K562 (cell line): Measurements from ENCODE around the gene S100G. TPM values are rescaled to one million over a fixed set of nuclear protein-coding genes. Genes with fewer than 3 reads are reported as not detected.
A peak's percentile ranks its signal among the peaks of the same experiment; 100 is the strongest.

ENCODE experiments used
- ATAC-seq: fragments of 200-7000 bp; cut with Tn5 transposase; 3 replicates; pipeline ENCODE4 v1.9.1; 2020; ENCODE audit warnings: moderate library complexity
- BruUV-seq: library from RNA; stranded (reverse); fragments of 400-500 nt; replicated peaks from 2 replicates; lab custom pipeline; 2021; lab: Mats Ljungman, UMichigan
- CTCF ChIA-PET: fragments of 300-600 bp; formaldehyde crosslinking; extraction: SDS; loops from one replicate; lab custom pipeline; 2021; ENCODE audit warnings: low intra/inter-chr PET ratio; lab: Yijun Ruan, JAX
- POLR2A ChIA-PET: fragments of 300-600, 350-650 bp; sonication (Branson Sonifier 250); formaldehyde crosslinking; extraction: SDS; loops from one replicate; lab custom pipeline; 2021; ENCODE audit warnings: antibody characterized with exemption, inconsistent platforms; lab: Yijun Ruan, JAX
- DNase-seq, 4 experiments: peaks; one replicate each; pipeline versions ENCODE4 v3.0.0 to v3.0.0-alpha.2; 2011 to 2018; ENCODE audit warnings: low spot score in 3 of 4, mixed read lengths in 3 of 4; ENCODE audit errors: extremely low read depth in 1 of 4
- FAIRE-seq: peaks from 2 replicates; lab custom pipeline; 2011; peaks lifted over from hg19 to GRCh38; lab: Jason Lieb, UNC
- H2AFZ ChIP-seq: 2 replicates; pipeline ENCODE4 v1.6.0; 2011; ENCODE audit warnings: low read depth, low read length, control low read depth, inconsistent platforms
- H3K27ac ChIP-seq: fragments of 200-600 bp; 3 replicates; pipeline ENCODE4 v1.8.0; 2011; ENCODE audit warnings: low read depth, mild to moderate bottlenecking, control low read depth, inconsistent platforms, low read length, moderate library complexity, mixed read lengths; ENCODE audit errors: extremely low read depth
- H3K27me3 ChIP-seq, 2 experiments: fragments of 300-600 bp in 1 of 2; 2 replicates in 1 of 2; 3 replicates in 1 of 2; pipeline versions ENCODE4 v1.6.0 to v1.8.0; 2011; ENCODE audit warnings: inconsistent platforms in 2 of 2, low read length in 2 of 2, mild to moderate bottlenecking in 1 of 2, mixed read lengths in 1 of 2, moderate library complexity in 1 of 2; ENCODE audit not compliant: control insufficient read depth in 2 of 2, insufficient read depth in 2 of 2
- H3K36me3 ChIP-seq: fragments of 300-600 bp; 3 replicates; pipeline ENCODE4 v1.8.0; 2011; ENCODE audit warnings: mild to moderate bottlenecking, low read length, inconsistent platforms; ENCODE audit not compliant: control insufficient read depth, insufficient read depth
- H3K4me1 ChIP-seq, 2 experiments: fragments of 200-600 bp in 1 of 2; replicated peaks in 1 of 2; 2 replicates in 1 of 2; 3 replicates in 1 of 2; pipeline versions ENCODE4 v1.5.1 to v1.8.0; 2011; ENCODE audit warnings: inconsistent platforms in 2 of 2, low read length in 2 of 2, mild to moderate bottlenecking in 1 of 2, mixed read lengths in 1 of 2, moderate library complexity in 1 of 2; ENCODE audit not compliant: control insufficient read depth in 2 of 2, insufficient read depth in 2 of 2
- H3K4me2 ChIP-seq: 2 replicates; pipeline ENCODE4 v1.6.1; 2011; ENCODE audit warnings: low read length, control low read depth, inconsistent platforms, mixed read lengths; ENCODE audit not compliant: insufficient read depth
- H3K4me3 ChIP-seq: fragments of 200-600 bp; sonication (generic), shearing (Covaris generic); 2 replicates; pipeline ENCODE4 v1.5.1; 2016; ENCODE audit warnings: control low read depth, inconsistent platforms
- H3K79me2 ChIP-seq: fragments of 200-600 bp; 3 replicates; pipeline ENCODE4 v1.8.0; 2011; ENCODE audit warnings: low read length, inconsistent platforms; ENCODE audit not compliant: control insufficient read depth, insufficient read depth
- H3K9ac ChIP-seq, 2 experiments: 2 replicates each; pipeline versions ENCODE4 v1.6.0 to v1.6.1; 2011; ENCODE audit warnings: low read depth in 2 of 2, low read length in 2 of 2, control low read depth in 1 of 2, inconsistent platforms in 1 of 2, mild to moderate bottlenecking in 1 of 2, mixed read lengths in 1 of 2; ENCODE audit not compliant: insufficient read depth in 1 of 2
- H3K9me1 ChIP-seq: one replicate; pipeline ENCODE4 v1.6.0; 2011; ENCODE audit warnings: inconsistent platforms, mild to moderate bottlenecking, low read length, moderate library complexity; ENCODE audit not compliant: control insufficient read depth, insufficient read depth
- H3K9me3 ChIP-seq: replicated peaks from 2 replicates; pipeline ENCODE4 v1.5.1; 2011; ENCODE audit warnings: low read depth, low read length, inconsistent platforms; ENCODE audit not compliant: control insufficient read depth, insufficient read depth
- H4K20me1 ChIP-seq: replicated peaks from 2 replicates; pipeline ENCODE4 v1.6.1; 2011; ENCODE audit warnings: low read length, inconsistent platforms, mixed read lengths; ENCODE audit not compliant: control insufficient read depth, insufficient read depth
- BDP1 ChIP-seq: IDR thresholded peaks from 3 replicates; pipeline ENCODE4 v1.6.1; 2011; ENCODE audit not compliant: insufficient read length, insufficient read depth
- HOXB6 ChIP-seq: fragments of 250-450 bp; sonication (Bioruptor Pico); IDR thresholded peaks from 2 replicates; pipeline ENCODE4 v1.5.1; 2022; ENCODE audit warnings: mild to moderate bottlenecking, borderline replicate concordance
- KLF1 ChIP-seq: fragments of 450-650 bp; IDR thresholded peaks from 2 replicates; pipeline ENCODE4 v1.6.1; 2016; ENCODE audit warnings: missing genetic modification characterization, missing compliant biosample characterization
- MBD2 ChIP-seq: sonication (generic); IDR thresholded peaks from 2 replicates; pipeline ENCODE4 v1.6.1; 2016; ENCODE audit warnings: low read depth, borderline replicate concordance
- MCM3 ChIP-seq: fragments of 450-650 bp; IDR thresholded peaks from 2 replicates; pipeline ENCODE4 v1.6.1; 2016
- PRDM10 ChIP-seq: fragments of 450-650 bp; IDR thresholded peaks from 2 replicates; pipeline ENCODE4 v1.6.1; 2018; ENCODE audit not compliant: partially characterized antibody
- RBFOX2 ChIP-seq: fragments of 200-400 bp; formaldehyde crosslinking; IDR thresholded peaks from 2 replicates; pipeline ENCODE4 v1.6.1; 2017; ENCODE audit warnings: low read depth, mild to moderate bottlenecking, low read length, moderate library complexity
- YY1 ChIP-seq, 3 experiments: IDR thresholded peaks; 2 replicates each; pipeline ENCODE4 v1.6.1; 2011; ENCODE audit warnings: low read length in 2 of 3, mild to moderate bottlenecking in 2 of 3, moderate library complexity in 2 of 3, borderline replicate concordance in 1 of 3, control low read depth in 1 of 3, low read depth in 1 of 3; ENCODE audit not compliant: insufficient read depth in 3 of 3, insufficient replicate concordance in 2 of 3, control insufficient read depth in 1 of 3, insufficient read length in 1 of 3; ENCODE audit errors: extremely low read depth in 1 of 3
- ZNF77 ChIP-seq: fragments of 250-450 bp; sonication (Bioruptor Pico); IDR thresholded peaks from 2 replicates; pipeline ENCODE4 v1.5.0; 2020
- WGBS: fragments of 100-300 bp; shearing (Covaris generic); methylation state at CpG from one replicate; pipeline ENCODE4 v1.1.6; 2016; ENCODE audit warnings: low coverage, mixed read lengths; ENCODE audit not compliant: insufficient coverage; ENCODE audit errors: missing lambda C conversion rate; 5-methylcytosine and 5-hydroxymethylcytosine counted together
- in situ Hi-C: fragments of 300-500 bp; cut with MboI; formaldehyde crosslinking; loops from 4 replicates; pipeline ENCODE4 v1.15.0; 2018; ENCODE audit warnings: inconsistent platforms, mixed read lengths
- intact Hi-C: fragments of 100-400 bp; cut with micrococcal nuclease; formaldehyde crosslinking; loops from 2 replicates; pipeline ENCODE4 v1.14.2; 2022
- polyA plus RNA-seq, 8 experiments: library from polyadenylated mRNA; depleted of rRNA in 4 of 8; stranded (reverse) in 5 of 8; unstranded in 3 of 8; fragments of >200 nt; fragmentation: Nextera tagmentation in 2 of 8; fragmentation: Illumina TruSeq in 1 of 8; extraction: Ambion mirVana in 2 of 8; extraction: Trizol in 1 of 8; gene quantifications; 2 replicates each; pipeline versions ENCODE4 v1.2.1 to v1.2.3, GENCODE V29; 2011 to 2014; ENCODE audit warnings: inconsistent platforms in 1 of 8, missing spikeins in 1 of 8
- total RNA-seq, 7 experiments: library from RNA; depleted of rRNA in 6 of 7; stranded (reverse); fragments of >200 nt in 6 of 7; fragmentation: Illumina TruSeq in 2 of 7; extraction: Trizol in 2 of 7; gene quantifications; 2 replicates each; pipeline versions ENCODE4 v1.2.1 to v1.2.3, GENCODE V29; 2011 to 2021; ENCODE audit warnings: low replicate concordance in 1 of 7

Gene S100G
- total and polyA plus RNA-seq, 9 of the 15 experiments (the other 6 are each of a cell fraction or from before 2014, with no cell fraction given), result not detected

GRCh38 chrX:16678689-16679088 lies 28.7 kb downstream of the S100G start:
- H3K27ac ChIP-seq, result no peak overlapping the region
- no peaks in the 10 kb centered on the region for H3K27me3 ChIP-seq
- TF ChIP-seq RBFOX2, result no peak
- no peak for TF ChIP-seq MCM3
- TF ChIP-seq ZNF77, result no peak
- TF ChIP-seq HOXB6 (CRISPR knock-in tag), result no peak
- TF ChIP-seq PRDM10, result no peak
- no peak for TF ChIP-seq MBD2
- no peak for TF ChIP-seq YY1 (IDR thresholded peaks at IDR 0.05; ENCODE audit: borderline replicate concordance in 1 of 3, control insufficient read depth in 1 of 3, extremely low read depth in 1 of 3, insufficient read depth in 3 of 3, insufficient read length in 1 of 3, insufficient replicate concordance in 2 of 3, low read depth in 1 of 3, low read length in 2 of 3)
- no peak for TF ChIP-seq KLF1 (tag)
- TF ChIP-seq BDP1, result no peak
- ChIA-PET CTCF (no interaction called here), POLR2A (interaction anchor here (0.7 kb wide), 1 partner anchor 21 kb away, joined by 3 read pairs; no protein-coding TSS in a partner anchor)
- DNase-seq (no peak), ATAC-seq (no peak), FAIRE-seq (peak; percentile 42)
- H3K36me3 ChIP-seq, result peaks cover 41% of the 10 kb centered on the region; the same call in 2 of the 3 replicates
- intact Hi-C loops, result no loop called here
- no peaks in the 10 kb centered on the region for H3K9me3 ChIP-seq
- H3K79me2 ChIP-seq, result no peaks in the 10 kb centered on the region
- H3K9me1 ChIP-seq, result no peaks in the 10 kb centered on the region
- H2AFZ ChIP-seq, result no peak overlapping the region
- in situ Hi-C loops, result loop anchor here (25.0 kb wide), 1 partner anchor 241 kb away; no protein-coding TSS in a partner anchor
- H4K20me1 ChIP-seq, result no peaks in the 10 kb centered on the region
- no peak overlapping the region for H3K4me3 ChIP-seq
- H3K9ac ChIP-seq, result no peak overlapping the region
- BruUV-seq, result no TSS peak
- H3K4me2 ChIP-seq, result no peak overlapping the region
- H3K4me1 ChIP-seq, result no peaks in the 10 kb centered on the region
- 69% methylated on average over 9 of the region's 11 CpGs for WGBS
